ENCODE data around the gene INPP5A.
"Not testable (repeated sequence)": the region's sequence is repeated elsewhere in the genome, so short reads cannot be mapped to it uniquely, and the experiment has no call there.

The INPP5A gene

GRCh38 chr10:132537684-132538001, at the start of gene INPP5A:
Gene INPP5A, plus strand, starts transcription at chr10:132537787. Its CDS starts 310 bp downstream, at chr10:132538097.
- TF ChIP-seq GATA1 (IDR thresholded peaks at IDR 0.05; ENCODE audit: low read depth, low read length) (no peak), POLR2A (IDR thresholded peaks at IDR 0.05; ENCODE audit: low read length) (no peak)
- no peak for DNase-seq

- no peak for DNase-seq
- TF ChIP-seq GATA1 (IDR thresholded peaks at IDR 0.05; ENCODE audit: low read depth, low read length), result no peak
- no peak for TF ChIP-seq POLR2A (IDR thresholded peaks at IDR 0.05; ENCODE audit: low read length)
Measured at GRCh38 chr10:132488231-132488821, 49.3 kb upstream of the INPP5A start.

GRCh38 chr10:132489053-132489703, 48.4 kb upstream of the INPP5A start:
- TF ChIP-seq POLR2A (IDR thresholded peaks at IDR 0.05; ENCODE audit: low read length), result no peak
- TF ChIP-seq GATA1 (IDR thresholded peaks at IDR 0.05; ENCODE audit: low read depth, low read length), result no peak
- no peak for DNase-seq

- TF ChIP-seq GATA1 (IDR thresholded peaks at IDR 0.05; ENCODE audit: low read depth, low read length) (no peak), POLR2A (IDR thresholded peaks at IDR 0.05; ENCODE audit: low read length) (no peak)
- DNase-seq, result no peak
Measured at GRCh38 chr10:132489704-132490534, 47.7 kb upstream of the INPP5A start.

- DNase-seq, result not testable (repeated sequence)
Measured at GRCh38 chr10:132491534-132491933, 46.1 kb upstream of the INPP5A start.

- TF ChIP-seq GATA1 (IDR thresholded peaks at IDR 0.05; ENCODE audit: low read depth, low read length) (no peak), POLR2A (IDR thresholded peaks at IDR 0.05; ENCODE audit: low read length) (no peak)
- DNase-seq, result no peak
Measured at GRCh38 chr10:132492323-132493025, 45.1 kb upstream of the INPP5A start.

- no peak for DNase-seq
- TF ChIP-seq GATA1 (IDR thresholded peaks at IDR 0.05; ENCODE audit: low read depth, low read length) (no peak), POLR2A (IDR thresholded peaks at IDR 0.05; ENCODE audit: low read length) (no peak)
Measured at GRCh38 chr10:132493246-132493755, 44.3 kb upstream of the INPP5A start.

- no peak for DNase-seq
- no peak for TF ChIP-seq POLR2A (IDR thresholded peaks at IDR 0.05; ENCODE audit: low read length)
- no peak for TF ChIP-seq GATA1 (IDR thresholded peaks at IDR 0.05; ENCODE audit: low read depth, low read length)
Measured at GRCh38 chr10:132493756-132494290, 43.8 kb upstream of the INPP5A start.

GRCh38 chr10:132494866-132495630, 42.5 kb upstream of the INPP5A start:
- TF ChIP-seq GATA1 (IDR thresholded peaks at IDR 0.05; ENCODE audit: low read depth, low read length), result no peak
- no peak for TF ChIP-seq POLR2A (IDR thresholded peaks at IDR 0.05; ENCODE audit: low read length)
- DNase-seq, result no peak

- DNase-seq, result no peak
- TF ChIP-seq POLR2A (IDR thresholded peaks at IDR 0.05; ENCODE audit: low read length) (no peak), GATA1 (IDR thresholded peaks at IDR 0.05; ENCODE audit: low read depth, low read length) (no peak)
Measured at GRCh38 chr10:132496360-132497062, 41.1 kb upstream of the INPP5A start.

- no peak for DNase-seq
- TF ChIP-seq GATA1 (IDR thresholded peaks at IDR 0.05; ENCODE audit: low read depth, low read length) (no peak), POLR2A (IDR thresholded peaks at IDR 0.05; ENCODE audit: low read length) (no peak)
Measured at GRCh38 chr10:132497063-132497680, 40.4 kb upstream of the INPP5A start.

All from erythroblast (primary cell).